NCI-H510A treated with DMSO at 0.1 percent for 48 hours (cell line): ENCODE measurements around the gene FAM81B.
"Not testable (repeated sequence)": the region's sequence is repeated elsewhere in the genome, so short reads cannot be mapped to it uniquely, and the experiment has no call there.

Experiments
- DNase-seq: peaks from one replicate; lab custom pipeline; 2025; lab: John Stamatoyannopoulos, UW

The FAM81B gene, protein sequence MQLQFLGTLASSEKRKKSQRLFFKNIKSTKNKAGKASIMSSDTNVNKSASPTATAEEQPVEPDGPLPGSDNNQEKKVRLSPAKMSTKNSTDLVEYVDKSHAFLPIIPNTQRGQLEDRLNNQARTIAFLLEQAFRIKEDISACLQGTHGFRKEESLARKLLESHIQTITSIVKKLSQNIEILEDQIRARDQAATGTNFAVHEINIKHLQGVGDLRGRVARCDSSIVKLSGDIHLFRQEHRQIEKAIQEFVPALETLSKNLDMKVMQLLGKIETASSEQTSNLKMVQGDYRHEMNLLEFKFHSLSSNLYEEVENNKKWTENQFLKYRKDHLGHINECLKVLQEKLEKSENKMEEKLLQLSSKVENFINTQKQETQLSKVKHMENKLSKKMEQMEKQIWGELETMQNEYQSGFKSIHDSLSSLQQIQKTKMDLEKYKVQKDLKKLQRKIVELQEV

DNA sequence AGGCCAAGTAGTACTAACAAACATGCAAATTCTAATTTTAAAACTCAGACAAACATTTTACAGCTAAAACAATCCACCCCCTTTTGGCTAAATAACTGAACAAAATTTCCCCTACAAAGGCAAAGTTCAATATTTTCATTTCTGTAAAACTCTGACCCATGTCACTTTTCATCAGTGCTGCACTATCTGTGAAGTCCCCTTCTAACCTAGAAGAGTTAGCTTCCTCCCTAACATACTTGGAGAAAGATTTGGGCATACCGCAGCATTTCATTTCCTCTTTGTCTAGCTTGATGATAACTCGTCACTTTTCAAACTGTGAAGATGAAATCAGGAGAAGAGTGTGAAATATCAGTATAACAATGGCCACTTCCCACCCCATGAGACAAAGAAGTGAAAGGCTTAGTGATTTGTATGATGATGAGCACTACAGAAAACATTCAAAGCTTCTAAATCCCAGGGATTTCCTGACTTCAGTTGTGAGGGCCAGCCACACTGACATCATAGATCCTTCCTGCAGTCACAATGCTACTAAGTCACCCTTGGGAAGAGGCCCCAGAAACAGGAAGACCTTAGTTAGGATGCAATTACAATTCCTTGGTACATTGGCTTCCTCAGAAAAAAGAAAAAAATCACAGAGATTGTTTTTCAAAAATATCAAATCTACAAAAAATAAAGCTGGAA lies at the start of gene FAM81B:
TSS of gene FAM81B (plus strand) at position 555 of the 681 bp plus-strand sequence. CDS start at position 579, 24 bp downstream.
- DNase-seq: no peak

DNA sequence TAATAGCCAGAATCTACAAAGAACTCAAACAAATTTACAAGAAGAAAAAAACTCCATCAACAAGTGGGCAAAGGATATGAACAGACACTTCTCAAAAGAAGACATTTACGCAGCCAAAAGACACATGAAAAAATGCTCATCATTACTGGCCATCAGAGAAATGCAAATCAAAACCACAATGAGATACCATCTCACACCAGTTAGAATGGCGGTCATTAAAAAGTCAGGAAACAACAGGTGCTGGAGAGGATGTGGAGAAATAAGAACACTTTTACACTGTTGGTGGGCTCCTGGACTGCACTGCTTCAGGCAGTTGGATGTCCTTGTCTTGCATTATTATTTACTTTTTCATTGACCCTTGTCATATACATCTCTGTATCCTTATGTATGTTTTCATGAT lies 49.7 kb upstream of the FAM81B start:
- not testable (repeated sequence) for DNase-seq

DNA sequence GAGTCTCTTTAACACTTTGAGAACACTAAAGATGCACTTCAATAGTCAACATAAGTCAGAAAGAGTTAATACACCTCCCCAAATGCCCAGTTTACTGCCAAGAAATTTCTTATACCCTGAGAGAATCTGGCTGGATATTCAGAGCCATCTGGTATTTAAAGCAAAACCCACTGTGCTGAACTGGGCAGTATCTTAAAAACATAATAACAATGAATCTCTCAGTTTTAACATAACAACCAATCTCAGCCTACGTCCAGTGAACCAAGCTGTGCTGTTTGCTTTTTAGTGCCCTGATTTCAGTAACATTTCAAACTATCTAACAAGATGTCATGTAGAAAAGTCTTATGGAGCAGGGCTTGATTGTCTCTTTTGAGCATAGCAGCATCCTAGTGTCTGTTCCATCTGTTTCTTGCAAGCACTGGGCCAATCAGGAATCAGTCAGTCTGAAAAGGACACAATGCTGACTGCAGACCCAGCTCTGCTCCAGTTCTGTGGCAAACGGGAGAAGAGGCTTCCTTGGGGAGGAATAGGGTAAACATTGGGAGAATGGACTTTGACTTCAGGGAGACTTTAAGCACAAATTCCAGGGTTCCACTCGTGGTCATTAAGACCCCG lies 43.6 kb upstream of the FAM81B start:
- DNase-seq: no peak

DNA sequence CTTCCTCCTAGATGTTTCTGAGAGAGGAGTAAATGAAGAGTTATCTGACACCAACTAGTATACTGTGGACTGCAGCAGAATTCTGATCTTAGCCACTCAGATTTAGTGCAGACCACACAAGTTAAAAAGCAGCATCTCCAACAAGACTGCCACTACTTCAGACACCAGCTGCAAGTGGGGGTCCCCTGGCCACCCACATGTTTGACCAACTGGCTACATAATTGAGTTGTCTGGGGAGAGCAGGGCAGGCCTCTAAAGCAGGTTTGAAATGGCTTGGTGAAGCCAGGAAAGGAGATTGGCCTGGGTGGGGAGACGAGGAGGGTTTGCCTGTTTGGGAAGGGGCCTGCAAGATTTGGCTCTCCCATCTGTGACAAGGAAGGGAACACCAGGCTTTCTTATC lies 40.5 kb upstream of the FAM81B start:
- DNase-seq: no peak

DNA sequence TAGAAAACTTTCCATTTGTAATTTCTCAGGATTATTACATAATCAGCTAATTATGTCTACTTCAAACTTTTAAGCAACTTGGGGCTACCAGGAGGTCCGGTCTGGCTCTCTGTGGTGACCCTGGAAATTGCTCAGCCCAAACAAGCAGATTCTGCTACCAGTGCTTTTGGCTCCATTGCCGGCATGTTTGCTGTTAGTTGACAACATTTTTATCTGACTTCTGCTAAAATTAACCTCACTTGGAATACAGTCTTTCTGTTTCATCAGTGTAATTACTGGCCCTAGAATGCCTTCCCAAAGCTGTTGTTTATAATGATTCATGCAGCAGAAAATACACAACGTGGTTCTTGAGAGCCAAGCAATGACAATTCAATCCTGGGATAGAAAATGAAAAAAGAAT lies 38.5 kb upstream of the FAM81B start:
- no peak for DNase-seq

DNA sequence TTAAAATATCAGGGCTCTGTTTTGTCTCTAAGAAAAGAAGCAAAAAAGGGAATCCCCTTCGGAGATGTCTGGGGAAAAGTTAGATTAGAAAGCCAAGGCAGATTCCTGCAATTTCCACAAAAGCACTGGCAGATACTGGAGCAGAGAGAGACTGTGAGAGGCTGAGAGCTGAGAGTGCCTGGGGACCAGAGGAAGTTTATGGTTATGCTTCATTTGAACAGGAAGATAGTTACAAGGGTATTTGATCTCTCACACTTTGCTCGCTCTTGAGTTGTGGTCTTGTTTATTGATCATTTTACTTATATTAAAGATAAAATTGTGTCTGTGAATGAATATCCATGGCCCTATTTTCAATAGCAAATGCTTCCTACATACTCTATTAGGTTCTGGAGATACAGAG lies 32.8 kb upstream of the FAM81B start:
- no peak for DNase-seq

DNA sequence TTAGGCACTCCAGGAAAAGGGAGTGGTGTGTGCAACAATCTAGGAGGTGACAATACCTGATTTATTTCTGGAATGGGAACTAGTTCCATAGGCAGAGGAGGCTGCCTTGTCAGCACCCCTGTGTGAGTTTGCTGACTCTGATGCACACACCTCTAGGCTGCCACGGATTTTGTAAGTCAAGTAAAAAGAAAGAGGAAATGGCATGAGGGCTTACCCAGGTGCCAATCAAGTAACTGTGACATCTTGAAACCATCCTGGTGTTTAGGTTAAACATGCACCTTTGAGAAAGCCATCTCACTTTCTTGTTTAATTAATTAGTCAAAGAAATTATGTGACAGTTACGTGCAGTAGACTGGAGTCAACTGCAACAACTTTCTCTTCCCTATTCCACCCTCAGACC lies 32.3 kb upstream of the FAM81B start:
- no peak for DNase-seq

DNA sequence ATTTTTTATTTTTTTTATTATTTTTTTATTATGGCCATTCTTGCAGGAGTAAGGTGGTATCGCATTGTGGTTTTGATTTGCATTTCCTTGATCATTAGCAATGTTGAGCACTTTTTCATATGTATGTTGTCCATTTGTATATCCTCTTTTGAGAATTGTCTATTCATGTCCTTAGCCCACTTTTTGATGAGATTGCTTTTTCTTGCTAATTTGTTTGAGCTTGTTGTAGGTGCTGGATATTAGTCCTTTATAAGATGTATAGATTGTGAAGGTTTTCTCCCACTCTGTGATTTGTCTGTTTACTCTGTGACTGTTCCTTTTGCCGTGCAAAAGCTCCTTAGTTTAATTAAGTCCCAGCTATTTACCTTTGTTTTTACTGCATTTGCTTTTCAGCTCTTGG lies 30.5 kb upstream of the FAM81B start:
- DNase-seq: not testable (repeated sequence)

DNA sequence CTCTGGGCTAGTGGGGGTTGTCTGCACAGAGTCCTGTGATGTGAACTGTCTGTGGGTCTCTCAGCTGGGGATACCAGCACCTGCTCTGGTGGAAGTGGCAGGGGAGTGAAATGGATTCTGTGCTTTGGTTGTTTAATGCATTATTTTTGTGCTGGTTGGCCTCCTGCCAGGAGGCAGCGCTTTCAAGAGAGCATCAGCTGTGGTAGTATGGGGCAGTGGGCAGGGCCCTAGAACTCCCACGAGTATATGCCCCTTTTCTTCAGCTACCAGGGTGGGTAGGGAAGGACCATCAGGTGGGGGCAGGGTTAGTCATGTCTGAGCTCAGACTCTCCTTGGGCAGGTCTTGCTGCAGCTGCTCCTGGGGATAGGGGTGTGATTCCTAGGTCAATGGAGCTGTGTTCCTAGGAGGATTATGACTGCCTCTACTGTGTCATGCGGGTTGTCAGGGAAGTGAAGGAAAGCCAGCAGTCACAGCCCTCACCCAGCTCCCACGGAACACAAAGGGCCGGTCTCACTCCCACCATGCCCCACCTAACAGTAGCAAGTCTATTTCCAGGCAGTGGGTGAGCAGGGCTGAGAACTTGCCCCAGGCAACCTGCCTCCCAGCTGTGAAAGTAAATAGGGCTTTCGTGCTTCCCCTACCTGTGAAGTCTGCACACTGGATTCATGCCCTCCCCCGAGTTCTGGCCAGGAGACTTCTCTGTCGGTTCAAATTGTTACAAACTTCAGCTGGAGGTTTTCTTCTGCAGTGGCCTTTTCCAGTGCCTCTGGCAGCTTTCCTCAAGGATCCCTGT lies 25.7 kb upstream of the FAM81B start:
- DNase-seq: no peak

DNA sequence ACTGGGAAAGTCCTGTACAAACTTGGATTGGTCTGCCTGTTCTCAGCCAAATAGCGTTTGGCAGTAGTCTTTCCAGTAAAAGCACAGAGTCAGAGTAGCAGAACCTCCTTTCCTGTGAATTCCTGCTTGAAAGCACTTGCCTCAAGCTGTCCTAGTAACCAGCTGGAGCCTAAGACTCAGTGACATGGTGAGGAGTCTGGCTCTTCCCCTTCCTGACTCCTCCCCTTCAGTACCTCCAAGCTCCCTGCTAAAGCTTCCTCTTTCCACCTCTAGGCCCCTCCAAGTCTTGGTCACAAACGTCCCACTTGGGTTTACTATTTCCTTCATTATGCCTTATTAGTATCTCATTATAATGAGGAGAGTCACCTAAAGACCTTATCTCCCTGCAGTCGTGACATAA lies 21.4 kb upstream of the FAM81B start:
- no peak for DNase-seq

DNA sequence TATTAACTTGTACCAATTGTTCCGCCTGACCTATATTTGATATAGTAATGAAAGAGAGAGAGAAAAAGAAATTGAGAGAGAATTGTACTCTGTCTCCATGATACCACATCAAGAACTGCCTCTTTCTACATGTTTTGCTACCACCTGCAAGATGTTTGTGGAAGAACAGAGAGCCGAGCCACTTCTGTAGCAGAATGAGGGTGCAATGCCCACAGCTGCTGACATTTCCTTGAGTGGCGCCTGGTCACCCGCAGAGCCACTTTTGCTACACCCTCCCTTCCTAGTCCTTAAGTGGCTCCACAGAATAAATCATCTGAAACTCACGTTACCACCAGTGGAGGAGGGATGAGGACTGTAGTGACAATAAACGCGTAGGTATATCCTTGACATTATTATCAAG lies 17.1 kb upstream of the FAM81B start:
- DNase-seq: peak; percentile 15

DNA sequence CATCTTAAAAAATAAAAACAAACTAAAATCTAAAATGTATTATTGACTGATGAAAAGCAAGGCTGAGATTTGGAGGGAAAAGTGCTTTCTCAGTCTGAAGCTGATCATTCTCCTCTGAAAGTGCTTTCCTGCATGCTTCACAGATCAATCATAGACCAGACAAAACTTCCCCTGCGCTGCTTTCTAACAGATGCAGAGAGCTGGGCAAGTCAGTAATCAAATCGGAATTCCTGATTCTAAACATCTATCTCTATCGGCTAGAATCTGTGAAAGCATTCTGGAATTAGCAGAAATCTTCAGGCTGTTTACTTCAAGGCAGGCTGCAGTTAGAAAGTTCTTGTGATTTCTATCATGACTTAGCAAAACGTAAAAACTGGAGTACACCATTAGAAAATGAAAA lies 15.6 kb upstream of the FAM81B start:
- DNase-seq: no peak

DNA sequence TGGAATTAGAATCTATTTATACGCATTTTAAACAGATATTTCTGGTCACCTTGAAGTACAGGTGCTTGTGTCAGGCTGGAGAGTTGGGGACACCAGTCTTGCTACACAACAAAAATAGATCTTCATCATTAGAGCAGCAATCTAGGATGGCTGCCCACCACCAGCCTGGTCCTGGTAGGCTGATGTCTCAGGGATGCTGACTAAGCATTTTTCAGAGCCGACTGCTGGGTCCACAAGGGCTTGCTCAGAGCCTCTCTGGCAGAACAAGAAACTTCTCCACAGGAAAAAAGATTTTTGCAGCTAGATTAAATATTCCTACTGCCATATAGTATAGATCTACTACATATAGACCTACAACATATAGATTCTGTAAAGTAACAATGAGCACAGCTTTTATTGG lies 12.0 kb upstream of the FAM81B start:
- no peak for DNase-seq

DNA sequence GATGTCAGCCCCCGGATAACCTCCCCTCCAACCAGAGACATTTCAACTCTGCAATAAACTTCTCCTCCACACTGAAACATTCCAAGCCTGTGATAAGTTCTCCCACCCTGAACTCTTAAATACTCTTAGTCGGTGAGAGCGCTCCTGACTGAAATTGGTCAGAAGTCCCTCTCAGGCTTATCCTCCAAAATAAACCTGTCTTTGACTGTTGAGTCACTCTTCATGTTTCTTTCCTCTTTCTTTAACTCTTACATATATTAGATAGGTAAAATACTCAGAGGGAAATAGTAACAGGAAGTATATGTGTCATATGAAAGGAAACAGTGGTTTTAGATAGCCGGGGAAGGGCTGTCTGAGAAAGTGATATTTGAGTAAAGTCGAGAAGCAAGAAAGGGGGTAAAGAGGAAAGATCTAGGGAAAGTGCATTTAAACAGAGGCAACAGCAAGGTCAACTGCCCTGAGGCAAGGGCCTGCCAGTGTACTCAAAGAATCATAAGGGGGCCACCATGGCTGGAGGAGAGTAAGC lies 11.0 kb upstream of the FAM81B start:
- no peak for DNase-seq

DNA sequence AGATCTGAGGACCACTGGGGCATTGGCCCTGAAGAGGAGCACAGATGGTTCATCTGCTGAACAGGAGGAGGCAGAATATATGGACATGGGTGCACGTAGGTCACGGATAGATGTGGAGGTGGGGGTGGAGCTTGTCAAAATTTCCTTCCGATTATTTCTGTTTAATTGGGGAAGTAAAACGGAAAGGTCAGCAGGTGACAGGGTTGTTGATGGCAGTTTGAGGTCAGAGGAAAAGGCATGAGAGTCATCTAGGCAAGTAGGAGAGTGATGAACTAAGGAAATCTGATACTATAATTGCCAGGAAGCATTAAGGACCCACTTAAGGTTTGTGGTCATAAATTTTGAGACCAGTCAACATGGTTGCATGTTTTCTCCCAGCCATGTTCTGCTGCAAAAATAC lies 8.4 kb upstream of the FAM81B start:
- peak; percentile 87 for DNase-seq

DNA sequence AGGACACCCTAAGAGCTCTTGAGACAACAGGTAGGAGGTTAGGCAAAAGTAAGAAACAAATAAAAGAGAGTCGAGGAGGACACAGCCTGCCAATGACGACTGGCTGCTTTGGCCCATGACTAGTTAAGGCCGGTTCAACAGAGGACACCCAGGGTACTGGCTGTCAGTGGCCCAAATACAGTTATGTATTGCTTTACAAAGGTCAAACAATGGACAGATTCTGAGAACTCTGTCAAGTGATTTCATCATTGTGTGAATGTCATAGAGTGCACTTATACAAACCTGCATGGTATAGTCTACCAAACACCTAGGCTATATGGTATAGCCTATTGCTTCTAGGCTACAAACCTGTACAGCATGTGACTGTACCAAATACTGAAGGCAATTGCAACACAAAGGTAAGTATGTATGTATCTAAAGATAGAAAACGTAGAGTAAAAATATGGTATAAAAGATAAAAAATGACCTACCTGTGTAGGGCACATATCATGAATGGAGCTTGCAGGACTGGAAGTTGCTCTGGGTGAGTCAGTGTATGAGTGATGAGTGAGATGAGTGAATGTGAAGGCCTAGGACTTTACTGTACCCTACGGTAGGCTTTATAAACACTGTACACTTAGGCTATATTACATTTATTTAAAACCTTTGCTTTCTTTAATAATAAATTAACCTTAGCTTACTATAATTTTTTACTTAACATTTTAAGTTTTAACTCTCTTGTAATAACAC lies 6.5 kb upstream of the FAM81B start:
- no peak for DNase-seq

DNA sequence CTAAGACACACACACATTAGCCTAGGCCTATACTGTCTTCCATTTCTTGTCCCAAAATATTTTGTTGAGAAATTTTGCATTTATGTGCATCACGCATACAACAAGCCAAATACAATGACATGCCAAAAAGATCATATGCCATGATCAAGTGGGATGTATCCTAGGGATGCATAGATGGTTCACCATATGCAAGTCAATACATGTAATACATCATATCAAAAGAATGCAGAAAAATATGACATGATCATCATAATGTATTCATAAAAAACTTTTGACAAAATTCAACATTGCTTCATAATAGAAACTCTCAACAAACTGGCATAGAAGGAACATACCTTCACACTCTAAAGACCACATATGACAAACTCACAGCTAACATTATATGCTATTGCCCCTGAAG lies 5.8 kb upstream of the FAM81B start:
- no peak for DNase-seq

DNA sequence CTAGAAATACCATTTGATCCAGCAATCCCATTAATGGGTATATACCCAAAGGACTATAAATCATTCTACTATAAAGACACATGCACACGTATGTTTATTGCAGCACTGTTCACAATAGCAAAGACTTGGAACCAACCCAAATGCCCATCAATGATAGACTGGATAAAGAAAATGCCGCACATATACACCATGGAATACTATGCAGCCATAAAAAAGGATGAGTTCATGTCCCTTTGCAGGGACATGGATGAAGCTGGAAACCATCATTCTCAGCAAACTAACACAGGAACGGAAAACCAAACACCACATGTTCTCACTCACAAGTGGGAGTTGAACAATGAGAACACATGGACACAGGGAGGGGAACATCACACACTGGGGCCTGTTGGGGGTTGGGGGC lies 799 bp downstream of the FAM81B start:
- not testable (repeated sequence) for DNase-seq

DNA sequence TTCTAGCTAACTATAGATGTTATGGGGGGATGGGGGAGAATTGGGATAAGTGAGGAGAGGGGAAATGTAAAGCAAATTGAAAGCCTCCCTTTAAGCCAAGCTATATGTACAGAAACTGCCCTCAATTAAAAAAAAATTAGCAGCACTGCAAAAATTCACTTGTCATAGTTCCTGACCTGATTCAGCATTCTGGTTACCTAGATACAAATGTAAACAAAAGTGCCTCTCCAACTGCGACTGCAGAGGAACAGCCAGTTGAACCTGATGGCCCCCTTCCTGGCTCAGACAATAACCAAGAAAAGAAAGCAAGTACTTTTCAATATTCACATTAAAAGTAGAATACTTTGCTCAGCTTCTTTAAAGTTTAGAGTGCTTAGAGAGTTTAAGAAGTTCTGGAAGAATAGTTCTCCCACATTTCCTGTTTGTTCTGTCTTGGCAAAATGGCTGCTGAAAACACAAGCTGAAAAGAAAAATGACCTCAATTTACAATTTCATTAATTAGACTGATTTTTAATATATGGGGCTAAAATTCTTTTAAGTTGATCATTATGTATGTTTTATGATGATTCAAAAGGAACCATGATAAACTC lies 1.5 kb downstream of the FAM81B start:
- DNase-seq: peak; percentile 36

DNA sequence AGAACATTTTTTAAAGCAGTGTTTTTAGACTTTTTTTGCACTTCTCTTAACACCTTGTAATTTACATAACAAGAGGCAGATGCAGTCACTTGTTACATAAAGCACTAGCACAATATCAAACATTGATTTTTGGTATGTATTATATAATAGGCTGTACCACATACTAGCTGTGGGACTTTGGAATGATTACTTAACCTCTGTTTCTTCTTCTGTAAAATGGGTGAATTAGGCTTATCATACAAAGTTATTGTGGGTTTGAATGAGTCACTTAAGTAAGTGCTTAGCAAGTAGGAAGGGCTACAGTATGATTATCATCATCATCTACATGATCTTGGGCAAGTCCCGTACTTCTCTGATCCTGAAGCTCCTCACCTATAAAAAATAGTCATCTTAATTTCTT lies 2.1 kb downstream of the FAM81B start:
- no peak for DNase-seq

DNA sequence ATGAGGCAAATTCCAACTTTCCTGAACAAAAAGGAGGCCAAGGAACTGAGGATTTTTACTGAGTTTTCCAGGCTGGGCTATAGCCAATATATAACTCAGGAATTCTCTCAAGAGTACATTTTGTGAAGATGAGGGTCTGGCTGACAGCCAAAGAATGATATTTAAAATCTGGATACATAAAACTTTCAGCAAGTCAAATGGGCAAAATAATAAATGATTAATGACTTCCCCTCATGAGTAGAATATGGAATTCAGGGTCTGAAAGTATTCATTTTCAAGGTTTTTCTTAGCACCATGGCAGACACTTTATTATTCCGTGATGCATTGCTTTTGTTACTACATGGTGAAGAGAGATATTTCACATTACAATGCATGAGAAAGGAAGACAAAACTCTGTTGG lies 7.8 kb downstream of the FAM81B start:
- no peak for DNase-seq
